HFFc6 (cell line): ENCODE measurements around the gene DHX35. TPM values are rescaled to one million over a fixed set of nuclear protein-coding genes. Genes with fewer than 3 reads are reported as not detected.
A peak's percentile ranks its signal among the peaks of the same experiment; 100 is the strongest.

Experiments
- DNase-seq: peaks from one replicate; pipeline ENCODE4 v3.0.0-alpha.2; 2018
- H3K27ac Mint-ChIP-seq: 2 replicates; pipeline ENCODE4 v1.8.0; 2020; ENCODE audit warnings: mild to moderate bottlenecking, mixed read lengths
- H3K27me3 Mint-ChIP-seq: 2 replicates; pipeline ENCODE4 v1.8.0; 2021; ENCODE audit warnings: mild to moderate bottlenecking, moderate library complexity, mixed read lengths; ENCODE audit not compliant: insufficient read depth
- H3K36me3 Mint-ChIP-seq: 2 replicates; pipeline ENCODE4 v1.8.0; 2021; ENCODE audit warnings: low read depth, mixed read lengths
- H3K4me1 Mint-ChIP-seq: 2 replicates; pipeline ENCODE4 v1.8.0; 2020; ENCODE audit warnings: low read depth, mixed read lengths
- H3K4me3 Mint-ChIP-seq: 2 replicates; pipeline ENCODE4 v1.8.0; 2020; ENCODE audit warnings: mild to moderate bottlenecking, moderate library complexity, mixed read lengths
- H3K9me3 Mint-ChIP-seq: 2 replicates; pipeline ENCODE4 v1.8.0; 2020; ENCODE audit warnings: mild to moderate bottlenecking, mixed read lengths
- total RNA-seq, 6 experiments: library from RNA; stranded (reverse); fragmentation: NEBNext Ultra II Directional; extraction: Animal tissue kit (Norgen Biotek cat#: 25700); gene quantifications; 2 replicates in 1 of 6; 3 replicates in 5 of 6; pipeline ENCODE4 v1.2.3, GENCODE V29; 2021
- TF ChIP-seq, protein P1 (sequence below): fragments of 200-600 bp; sonication (generic); IDR thresholded peaks from 2 replicates; pipeline ENCODE4 v1.5.0; 2021; ENCODE audit warnings: antibody characterized with exemption, mild to moderate bottlenecking

DHX35 gene
- total RNA-seq, 6 experiments from 2014 or later, result 5.7 to 7.6 (median 6.8) TPM

DNA sequence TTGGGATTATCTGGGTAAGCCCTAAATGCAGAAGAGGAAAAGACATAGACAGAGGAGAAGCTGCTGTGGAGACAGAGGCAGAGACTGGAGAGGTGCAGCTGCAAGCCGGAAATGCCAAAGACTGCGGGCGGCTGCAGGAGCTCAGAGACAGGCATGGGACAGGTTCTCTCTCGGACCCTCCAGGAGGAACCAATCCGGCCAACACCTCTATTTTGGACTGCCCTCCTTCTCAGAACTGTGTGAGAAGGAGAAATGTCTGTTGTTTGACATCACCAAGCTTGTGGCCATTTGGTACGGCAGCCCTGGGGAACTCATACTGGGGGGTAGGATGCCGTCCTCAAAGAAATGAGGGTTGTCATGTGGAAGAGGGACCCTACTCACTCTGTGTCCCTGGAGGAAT, 95.0 kb downstream of the DHX35 start:
- H3K4me1 Mint-ChIP-seq, result no peaks in the 10 kb centered on the region
- TF ChIP-seq, protein P1, sequence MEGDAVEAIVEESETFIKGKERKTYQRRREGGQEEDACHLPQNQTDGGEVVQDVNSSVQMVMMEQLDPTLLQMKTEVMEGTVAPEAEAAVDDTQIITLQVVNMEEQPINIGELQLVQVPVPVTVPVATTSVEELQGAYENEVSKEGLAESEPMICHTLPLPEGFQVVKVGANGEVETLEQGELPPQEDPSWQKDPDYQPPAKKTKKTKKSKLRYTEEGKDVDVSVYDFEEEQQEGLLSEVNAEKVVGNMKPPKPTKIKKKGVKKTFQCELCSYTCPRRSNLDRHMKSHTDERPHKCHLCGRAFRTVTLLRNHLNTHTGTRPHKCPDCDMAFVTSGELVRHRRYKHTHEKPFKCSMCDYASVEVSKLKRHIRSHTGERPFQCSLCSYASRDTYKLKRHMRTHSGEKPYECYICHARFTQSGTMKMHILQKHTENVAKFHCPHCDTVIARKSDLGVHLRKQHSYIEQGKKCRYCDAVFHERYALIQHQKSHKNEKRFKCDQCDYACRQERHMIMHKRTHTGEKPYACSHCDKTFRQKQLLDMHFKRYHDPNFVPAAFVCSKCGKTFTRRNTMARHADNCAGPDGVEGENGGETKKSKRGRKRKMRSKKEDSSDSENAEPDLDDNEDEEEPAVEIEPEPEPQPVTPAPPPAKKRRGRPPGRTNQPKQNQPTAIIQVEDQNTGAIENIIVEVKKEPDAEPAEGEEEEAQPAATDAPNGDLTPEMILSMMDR, result no peak
- no peak overlapping the region for H3K4me3 Mint-ChIP-seq
- no peak overlapping the region for H3K27ac Mint-ChIP-seq
- H3K36me3 Mint-ChIP-seq, result no peaks in the 10 kb centered on the region
- H3K27me3 Mint-ChIP-seq, result peaks cover 31% of the 10 kb centered on the region
- DNase-seq, result no peak
- no peaks in the 10 kb centered on the region for H3K9me3 Mint-ChIP-seq

DNA sequence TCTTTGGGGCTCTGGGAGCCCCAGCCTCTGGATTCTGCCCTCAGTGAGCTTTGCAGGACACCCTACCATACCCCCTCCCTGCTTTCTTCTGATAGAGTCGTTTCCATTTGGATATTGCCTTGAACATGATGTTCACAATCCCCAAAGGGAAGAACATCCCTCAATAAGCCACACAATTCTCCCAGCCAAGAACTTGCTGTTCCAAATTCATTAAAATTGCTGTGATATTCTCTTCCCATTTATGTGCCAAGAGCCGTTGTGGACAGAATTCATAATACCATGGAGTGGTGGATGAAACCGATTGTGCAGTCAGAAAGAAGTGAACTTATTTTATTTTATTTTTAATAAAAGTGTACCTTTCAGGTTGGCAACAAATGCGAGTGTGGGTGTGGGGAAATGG, 95.8 kb downstream of the DHX35 start:
- Mint-ChIP-seq H3K36me3 (no peaks in the 10 kb centered on the region), H3K4me1 (no peaks in the 10 kb centered on the region), H3K27ac (no peak overlapping the region), H3K9me3 (no peaks in the 10 kb centered on the region), H3K4me3 (no peak overlapping the region), H3K27me3 (peaks cover 35% of the 10 kb centered on the region)
- TF ChIP-seq, protein P1, result no peak
- no peak for DNase-seq

DNA sequence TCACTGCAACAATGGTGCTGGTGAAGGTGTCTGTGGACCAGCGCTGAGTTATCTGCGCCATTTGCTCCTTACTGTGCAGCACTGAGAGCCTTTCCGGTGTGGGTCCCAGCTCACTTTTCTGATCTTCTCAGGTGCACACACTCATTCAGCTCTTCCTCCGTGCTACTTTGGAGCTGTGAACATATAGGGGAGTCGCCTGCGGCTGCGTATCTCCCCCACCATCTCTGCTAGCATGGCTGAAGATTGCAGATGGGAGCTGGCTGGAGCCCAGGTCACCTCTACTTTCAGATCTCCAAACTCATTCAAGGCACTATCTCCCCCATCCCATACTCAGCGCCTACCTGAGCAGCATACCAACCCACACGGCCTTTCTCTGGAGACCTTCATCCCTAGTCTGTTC, 96.9 kb downstream of the DHX35 start:
- TF ChIP-seq, protein P1, result no peak
- Mint-ChIP-seq H3K4me3 (no peak overlapping the region), H3K27ac (no peak overlapping the region), H3K36me3 (no peaks in the 10 kb centered on the region), H3K9me3 (no peaks in the 10 kb centered on the region), H3K27me3 (peaks cover 33% of the 10 kb centered on the region), H3K4me1 (no peaks in the 10 kb centered on the region)
- no peak for DNase-seq

DNA sequence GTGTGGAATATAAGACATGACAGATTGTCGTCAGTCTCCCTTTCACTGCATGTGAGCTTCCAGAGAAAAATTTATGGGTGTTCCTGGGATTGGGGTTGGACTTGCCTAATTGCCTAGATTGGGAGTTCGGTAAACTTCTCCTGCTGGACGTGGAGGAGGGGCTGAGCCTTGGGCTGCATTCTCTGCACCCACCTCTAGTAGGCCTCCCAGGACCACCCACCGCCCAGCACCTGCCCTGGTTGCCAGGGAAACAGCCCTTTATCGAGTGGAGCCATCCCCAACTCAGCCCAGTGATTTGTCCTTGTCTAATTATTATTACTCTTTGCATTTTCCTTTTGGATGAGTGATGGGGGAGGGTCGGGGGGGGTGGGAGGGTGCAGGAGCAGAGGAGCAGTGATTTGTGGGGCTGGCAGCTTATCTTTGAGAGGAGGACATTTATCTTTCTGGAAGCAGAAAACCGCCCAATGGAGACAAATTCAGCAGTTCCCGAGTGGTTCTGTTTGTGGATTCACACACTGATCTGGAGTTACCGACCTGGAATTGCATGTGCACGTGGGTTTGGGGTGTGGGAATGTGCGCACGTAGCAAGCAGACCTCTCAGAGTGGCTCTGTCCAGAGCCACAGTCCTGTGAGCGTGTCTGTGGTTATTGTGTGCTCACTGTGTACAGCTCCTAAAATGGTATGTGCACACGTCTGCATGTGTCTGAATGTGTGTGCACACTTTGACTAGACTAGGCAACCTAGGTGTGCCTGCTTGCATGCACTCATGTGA, 104.5 kb downstream of the DHX35 start:
- H3K27me3 Mint-ChIP-seq, result peaks cover 15% of the 10 kb centered on the region

DNA sequence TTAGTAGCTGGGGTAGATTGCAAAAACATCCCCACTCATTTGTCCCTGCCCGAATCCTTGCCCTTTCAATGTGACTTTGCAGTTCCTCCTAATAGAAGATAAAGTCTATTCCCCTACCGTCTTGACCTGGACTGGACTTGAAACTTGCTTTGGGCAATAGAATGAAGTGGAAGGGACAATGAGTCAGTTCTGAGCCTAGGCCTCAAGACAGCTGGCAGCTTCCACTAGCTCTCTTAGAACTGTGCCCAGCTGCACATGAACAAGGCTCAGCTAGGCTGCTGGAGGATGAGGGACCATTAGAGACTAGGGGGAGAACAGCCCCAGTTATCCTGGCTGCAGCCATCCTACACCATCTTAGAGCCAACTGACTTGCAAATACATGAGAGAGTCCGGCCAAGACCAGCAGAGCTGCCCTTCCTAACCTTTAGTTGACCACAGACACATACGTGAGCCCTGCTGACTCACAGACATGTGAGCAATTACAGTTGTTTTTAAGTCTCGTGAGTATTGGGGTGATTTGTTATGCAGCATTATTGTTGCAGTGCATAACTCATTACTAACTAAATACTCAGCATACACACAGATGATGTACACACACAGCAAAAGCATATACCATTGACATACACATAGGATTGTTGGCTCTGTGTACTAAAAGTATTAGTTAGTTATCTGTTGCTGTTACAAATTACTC, 105.5 kb downstream of the DHX35 start:
- peaks cover 11% of the 10 kb centered on the region for H3K27me3 Mint-ChIP-seq
- no peak overlapping the region for H3K27ac Mint-ChIP-seq
- TF ChIP-seq, protein P1, result no peak
- H3K9me3 Mint-ChIP-seq, result peaks cover 11% of the 10 kb centered on the region
- H3K4me1 Mint-ChIP-seq, result peaks cover 29% of the 10 kb centered on the region
- H3K4me3 Mint-ChIP-seq, result no peak overlapping the region
- peaks cover 4% of the 10 kb centered on the region; the same call in 1 of the 2 replicates for H3K36me3 Mint-ChIP-seq
- DNase-seq, result peak; percentile 64

More for the DNA sequence above, 104.5 kb downstream of the DHX35 start:
- H3K9me3 Mint-ChIP-seq, result peaks cover 11% of the 10 kb centered on the region
- no peak overlapping the region for H3K4me3 Mint-ChIP-seq
- H3K36me3 Mint-ChIP-seq, result peaks cover 4% of the 10 kb centered on the region; the same call in 1 of the 2 replicates
- DNase-seq, result no peak
- H3K27ac Mint-ChIP-seq, result no peak overlapping the region
- peaks cover 29% of the 10 kb centered on the region for H3K4me1 Mint-ChIP-seq
- TF ChIP-seq, protein P1, result 0 out of 2 replicates have a peak, but pooled peaks have one; percentile 12
